ENCODE measurements around the gene HIVEP3.

The HIVEP3 gene

DNA sequence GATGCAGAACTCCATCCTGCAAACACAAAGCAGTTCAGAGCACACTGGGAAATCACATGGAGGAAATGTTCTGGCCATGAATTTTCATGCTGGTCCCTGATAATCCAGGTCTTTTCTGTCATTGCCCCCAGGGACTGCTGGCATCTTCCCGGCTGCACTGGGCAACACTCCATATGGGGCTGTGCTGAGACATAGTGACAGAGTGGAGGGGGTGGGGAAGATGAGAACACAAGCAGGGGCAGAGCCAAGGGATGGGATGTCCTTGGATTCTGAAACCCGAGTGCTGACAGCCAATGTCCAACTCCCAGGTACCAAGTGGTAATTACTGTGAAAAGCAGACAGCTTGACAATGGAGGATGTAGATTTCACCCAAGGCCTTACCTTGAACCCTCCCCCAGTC lies 185.7 kb downstream of the HIVEP3 start (continued):
- no peak for TF ChIP-seq PRDM4 (tag by site-specific recombination; IDR thresholded peaks at IDR 0.05)
- no peak for TF ChIP-seq ZNF391 (tag by site-specific recombination; IDR thresholded peaks at IDR 0.05; ENCODE audit: borderline replicate concordance, low read depth)
- TF ChIP-seq KLF16 (tag by site-specific recombination; IDR thresholded peaks at IDR 0.05) = no peak
- no peak for TF ChIP-seq ZNF335 (tag by site-specific recombination; conservative IDR thresholded peaks at IDR 0.05)
- TF ChIP-seq ZNF580 (tag by site-specific recombination; IDR thresholded peaks at IDR 0.05) = no peak
- TF ChIP-seq ZNF560 (tag by site-specific recombination; IDR thresholded peaks at IDR 0.05; ENCODE audit: borderline replicate concordance) = no peak
- TF ChIP-seq SP3 (tag by site-specific recombination; IDR thresholded peaks at IDR 0.05) = no peak
- TF ChIP-seq ZNF777 (tag by site-specific recombination; IDR thresholded peaks at IDR 0.05; ENCODE audit: borderline replicate concordance) = no peak
- TF ChIP-seq ZNF433 (tag by site-specific recombination; IDR thresholded peaks at IDR 0.05; ENCODE audit: low read depth) = no peak
- no peak for TF ChIP-seq PRDM6 (tag by site-specific recombination; IDR thresholded peaks at IDR 0.05)

DNA sequence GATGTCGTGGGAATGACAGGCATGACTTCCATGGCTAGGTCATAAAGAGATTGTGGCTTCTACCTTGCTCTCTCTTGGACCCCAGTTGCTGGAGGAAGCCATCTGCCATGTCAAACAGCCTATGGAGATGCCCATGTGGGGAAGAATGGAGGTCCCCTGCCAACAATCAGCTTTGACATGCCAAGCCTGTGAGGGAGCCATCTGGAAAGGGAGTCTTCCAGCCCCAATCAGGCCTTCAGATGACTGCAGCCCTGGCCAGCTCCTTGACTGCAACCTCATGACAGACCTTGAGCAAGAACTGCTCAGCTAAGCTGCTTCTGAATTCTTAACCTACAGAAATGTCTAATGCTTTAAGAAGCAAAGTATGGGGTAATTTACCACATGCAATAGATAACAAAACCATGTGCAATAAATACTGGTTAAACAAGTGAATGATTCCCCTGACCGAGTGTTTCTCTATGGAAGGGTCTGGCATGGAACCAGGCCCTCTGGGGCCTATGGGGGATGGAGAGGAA lies 187.1 kb downstream of the HIVEP3 start:
- H3K4me3 ChIP-seq (ENCODE audit: low read depth, low read length) = no peak overlapping the region
- H3K36me3 ChIP-seq (ENCODE audit: control insufficient read depth in 2 of 2, insufficient read depth in 1 of 2, low read length in 2 of 2) = no peaks in the 10 kb centered on the region
- H3K27ac ChIP-seq (ENCODE audit: extremely low read depth, low read depth, low read length) = no peak overlapping the region
- H3K9me3 ChIP-seq (ENCODE audit: control insufficient read depth, insufficient read depth, low read depth, low read length) = no peaks in the 10 kb centered on the region
- CTCF ChIA-PET = no interaction called here
- POLR2A ChIA-PET = no interaction called here
- no peaks in the 10 kb centered on the region for H3K4me1 ChIP-seq (ENCODE audit: control insufficient read depth, insufficient read depth, low read length)
- TF ChIP-seq ZBTB6 (tag by site-specific recombination; IDR thresholded peaks at IDR 0.05) = no peak
- TF ChIP-seq ZNF571 (tag by site-specific recombination; IDR thresholded peaks at IDR 0.05) = no peak

- CTCF ChIA-PET = interaction anchor here (0.6 to 0.8 kb wide), 2 partner anchors 9 to 58 kb away, joined by 3 read pairs; no protein-coding TSS in a partner anchor
- no peak for TF ChIP-seq ZNF521 (tag by site-specific recombination; IDR thresholded peaks at IDR 0.05)
- no peak for TF ChIP-seq HOXC10 (CRISPR knock-in tag; IDR thresholded peaks at IDR 0.05)
- TF ChIP-seq PATZ1 (tag by site-specific recombination; IDR thresholded peaks at IDR 0.05) = no peak
- no peak for TF ChIP-seq ZNF23 (tag by site-specific recombination; IDR thresholded peaks at IDR 0.05; ENCODE audit: borderline replicate concordance)
- no peak for TF ChIP-seq ZNF513 (tag by site-specific recombination; IDR thresholded peaks at IDR 0.05)
- no peak for TF ChIP-seq ZFP37 (tag by site-specific recombination; IDR thresholded peaks at IDR 0.05)
- TF ChIP-seq KLF10 (tag by site-specific recombination; IDR thresholded peaks at IDR 0.05) = no peak
- no peak for TF ChIP-seq ZNF571 (tag by site-specific recombination; IDR thresholded peaks at IDR 0.05)
- TF ChIP-seq BCL11B (tag by site-specific recombination; IDR thresholded peaks at IDR 0.05; ENCODE audit: low read depth) = no peak
- Histone ChIP-seq H3K9me3 (ENCODE audit: control insufficient read depth, insufficient read depth, low read depth, low read length) (no peaks in the 10 kb centered on the region), H3K4me1 (ENCODE audit: control insufficient read depth, insufficient read depth, low read length) (no peaks in the 10 kb centered on the region), H3K4me3 (ENCODE audit: low read depth, low read length) (no peak overlapping the region), H3K27ac (ENCODE audit: extremely low read depth, low read depth, low read length) (no peak overlapping the region), H3K36me3 (ENCODE audit: control insufficient read depth in 2 of 2, insufficient read depth in 1 of 2, low read length in 2 of 2) (no peaks in the 10 kb centered on the region)
- POLR2A ChIA-PET = no interaction called here
These were observed 187.9 kb downstream of the HIVEP3 start for GRCh38 chr1:41730806-41731205.

Data from HEK293 (cell line).